K562 treated with DMSO at 1 percent for 48 hours (cell line): ENCODE data around the gene ADPRS. TPM values are rescaled to one million over a fixed set of nuclear protein-coding genes. Genes with fewer than 3 reads are reported as not detected.

ENCODE experiments used
- total RNA-seq: library from RNA; unstranded; fragments of 300-600 nt; gene quantifications from 2 replicates; pipeline ENCODE4 v1.2.3, GENCODE V29; 2022; ENCODE audit warnings: low replicate concordance; ENCODE audit errors: extremely low read depth

Gene ADPRS, protein sequence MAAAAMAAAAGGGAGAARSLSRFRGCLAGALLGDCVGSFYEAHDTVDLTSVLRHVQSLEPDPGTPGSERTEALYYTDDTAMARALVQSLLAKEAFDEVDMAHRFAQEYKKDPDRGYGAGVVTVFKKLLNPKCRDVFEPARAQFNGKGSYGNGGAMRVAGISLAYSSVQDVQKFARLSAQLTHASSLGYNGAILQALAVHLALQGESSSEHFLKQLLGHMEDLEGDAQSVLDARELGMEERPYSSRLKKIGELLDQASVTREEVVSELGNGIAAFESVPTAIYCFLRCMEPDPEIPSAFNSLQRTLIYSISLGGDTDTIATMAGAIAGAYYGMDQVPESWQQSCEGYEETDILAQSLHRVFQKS
- not detected in 2 replicates for total RNA-seq

DNA sequence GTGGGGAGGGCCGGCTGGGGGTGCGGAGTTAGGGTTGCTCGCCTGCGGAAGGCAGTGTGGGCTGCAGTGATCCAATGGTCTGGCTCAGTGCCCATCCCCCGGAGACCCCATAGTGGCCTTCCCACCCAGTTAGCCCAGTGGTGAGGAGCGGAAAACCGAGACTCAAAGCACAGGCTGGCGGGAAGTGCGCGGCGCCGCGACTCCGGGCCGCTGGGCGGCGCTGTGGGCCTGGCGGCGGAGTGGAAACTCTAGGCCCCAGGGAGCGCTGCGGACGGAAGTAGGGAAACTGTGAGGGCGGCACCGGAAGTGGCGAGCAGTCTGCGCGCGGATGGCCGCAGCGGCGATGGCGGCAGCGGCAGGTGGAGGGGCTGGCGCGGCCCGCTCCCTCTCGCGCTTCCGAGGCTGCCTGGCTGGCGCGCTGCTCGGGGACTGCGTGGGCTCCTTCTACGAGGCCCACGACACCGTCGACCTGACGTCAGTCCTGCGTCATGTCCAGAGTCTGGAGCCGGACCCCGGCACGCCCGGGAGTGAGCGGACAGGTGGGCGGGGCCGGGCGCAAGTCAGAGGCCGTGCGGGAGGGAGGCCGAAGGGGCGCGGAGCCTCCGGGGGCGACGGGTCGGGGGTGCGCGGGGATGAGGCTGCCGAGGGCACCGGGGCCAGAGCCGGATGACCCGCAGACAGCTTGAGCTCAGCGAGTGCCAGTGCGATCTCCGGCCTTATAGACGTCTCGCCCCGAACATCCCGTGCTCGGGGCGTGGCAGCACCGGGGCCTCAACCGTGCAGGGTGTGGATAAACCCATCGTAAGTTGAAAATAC lies at the start of gene ADPRS:
ADPRS (plus strand) TSS at position 316 of the 816 bp plus-strand sequence; CDS start at position 329, 13 bp downstream.

GRCh38 chr1:36083635-36084496 lies 4.8 kb upstream of the ADPRS start, which contains the start of gene TEKT2:
TEKT2 (plus strand) TSS chr1:36084094; CDS start chr1:36084922, 828 bp downstream.

GRCh38 chr1:36125129-36125991 lies 36.7 kb downstream of the ADPRS start, which contains the start of gene COL8A2:
COL8A2 (minus strand) TSS chr1:36125222; CDS start chr1:36100242, 24,980 bp downstream.

Other genes with a start within 250 kb of the ADPRS start
- not detected in 2 replicates for gene AGO1, start 205.7 kb upstream of the ADPRS start, total RNA-seq
- gene AGO3, start 157.8 kb upstream of the ADPRS start, total RNA-seq, result not detected in 2 replicates
- not detected in 2 replicates for gene TEKT2, start 4.8 kb upstream of the ADPRS start, total RNA-seq
- gene COL8A2, start 36.3 kb downstream of the ADPRS start, total RNA-seq, result not detected in 2 replicates
- 362 TPM in 1 of 2 replicates, not detected in the other for gene TRAPPC3, start 60.6 kb downstream of the ADPRS start, total RNA-seq
- not detected in 2 replicates for gene MAP7D1, start 67.3 kb downstream of the ADPRS start, total RNA-seq
- not detected in 2 replicates for gene THRAP3, start 135.6 kb downstream of the ADPRS start, total RNA-seq
- gene SH3D21, start 217.5 kb downstream of the ADPRS start, total RNA-seq, result not detected in 2 replicates
- gene EVA1B, start 234.8 kb downstream of the ADPRS start, total RNA-seq, result not detected in 2 replicates